SU-DHL-6 (cell line): ENCODE measurements around the gene NELL2.

Source experiments
- CTCF ChIP-seq: fragments of 200-600 bp; sonication (generic); IDR thresholded peaks from one replicate; pipeline ENCODE4 v1.5.1; 2017; ENCODE audit warnings: antibody characterized with exemption, mild to moderate bottlenecking, low read length, moderate library complexity; ENCODE audit not compliant: insufficient read depth, poor library complexity, severe bottlenecking
- EZH2phosphoT487 ChIP-seq: fragments of 200-600 bp; sonication (generic), shearing (Covaris generic); conservative IDR thresholded peaks from 2 replicates; pipeline ENCODE4 v1.6.1; 2018; ENCODE audit warnings: mild to moderate bottlenecking, antibody characterized with exemption, low read length, moderate library complexity, mixed read lengths

- TF ChIP-seq CTCF (no peak), EZH2phosphoT487 (no peak)
Measured at GRCh38 chr12:44827832-44828438, 48.2 kb downstream of the NELL2 start.
